ENCODE data around the gene INHBB. TPM values are rescaled to one million over a fixed set of nuclear protein-coding genes. Genes with fewer than 3 reads are reported as not detected.

Gene INHBB
- total RNA-seq, 1 experiment from 2014 or later = 0.27 TPM

DNA sequence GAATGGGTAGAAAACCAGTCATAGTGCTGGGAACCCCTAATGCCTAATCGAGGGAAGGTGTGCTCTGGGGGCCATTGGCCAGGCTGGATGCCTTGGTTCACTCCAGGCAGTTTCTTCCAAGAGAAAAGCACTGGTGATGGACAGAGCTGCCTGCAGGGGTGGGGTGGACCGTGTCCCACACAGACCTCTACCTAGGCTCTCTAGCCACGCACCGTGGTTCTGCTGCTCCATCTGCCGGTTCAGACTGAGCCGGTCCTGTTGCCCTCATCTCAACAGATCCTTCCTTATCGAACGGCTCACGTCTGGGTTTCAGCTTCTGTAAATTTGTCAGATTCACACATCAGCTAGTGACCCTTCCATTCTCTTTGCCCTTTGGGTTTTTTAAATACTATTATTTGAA lies 46.9 kb upstream of the INHBB start:
- Histone ChIP-seq H3K27me3 (ENCODE audit: insufficient read depth, low read length) (no peaks in the 10 kb centered on the region), H3K9ac (ENCODE audit: low read length) (no peak overlapping the region), H3K36me3 (ENCODE audit: control insufficient read depth in 1 of 2, insufficient read depth in 2 of 2, low read length in 2 of 2) (peaks cover 6 to 7% of the 10 kb centered on the region in 2 experiments; a peak in 2 of 4 replicates), H3K9me2 (ENCODE audit: insufficient read depth) (no peaks in the 10 kb centered on the region), H3K4me1 (ENCODE audit: control insufficient read depth in 1 of 2, insufficient read depth in 2 of 2, low read length in 2 of 2) (no peaks in the 10 kb centered on the region), H2AFZ (ENCODE audit: low read depth, low read length, poor library complexity, severe bottlenecking) (no peak overlapping the region), H3K4me3 (replicated peaks in 1 of 2; ENCODE audit: low read depth in 1 of 2, low read length in 2 of 2) (no peak overlapping the region), H3K4me2 (ENCODE audit: low read length) (no peak overlapping the region), H3K9me3 (ENCODE audit: control insufficient read depth in 1 of 2, insufficient read depth in 1 of 2, low read depth in 1 of 2, low read length in 2 of 2) (no peaks in the 10 kb centered on the region), H3K27ac (ENCODE audit: low read depth, low read length) (no peak overlapping the region), H4K20me1 (ENCODE audit: insufficient read depth) (no peaks in the 10 kb centered on the region), H3K79me2 (ENCODE audit: insufficient read depth, low read length) (no peaks in the 10 kb centered on the region)
- BruUV-seq (replicated peaks) = no TSS peak
- ATAC-seq (no peak), DNase-seq (ENCODE audit: low read depth, low spot score) (no peak)
- ChIA-PET POLR2A (no interaction called here), CTCF (interaction anchor here (3.3 kb wide), 1 partner anchor 14 kb away, joined by 10 read pairs; no protein-coding TSS in a partner anchor), RAD21 (ENCODE audit: low non-redundant PET in 1 of 2, low total read pairs in 2 of 2, uncharacterized antibody in 2 of 2, unreplicated experiment in 2 of 2) (no interaction called here)
- intact Hi-C loops (cut with micrococcal nuclease) = no loop called here
- no peak for TF ChIP-seq ZNF274 (IDR thresholded peaks at IDR 0.05; ENCODE audit: low read depth, low read length)
- TF ChIP-seq YY1 (IDR thresholded peaks at IDR 0.05; ENCODE audit: extremely low read depth, insufficient replicate concordance, low read depth, low read length) = no peak
- TF ChIP-seq, protein P1, sequence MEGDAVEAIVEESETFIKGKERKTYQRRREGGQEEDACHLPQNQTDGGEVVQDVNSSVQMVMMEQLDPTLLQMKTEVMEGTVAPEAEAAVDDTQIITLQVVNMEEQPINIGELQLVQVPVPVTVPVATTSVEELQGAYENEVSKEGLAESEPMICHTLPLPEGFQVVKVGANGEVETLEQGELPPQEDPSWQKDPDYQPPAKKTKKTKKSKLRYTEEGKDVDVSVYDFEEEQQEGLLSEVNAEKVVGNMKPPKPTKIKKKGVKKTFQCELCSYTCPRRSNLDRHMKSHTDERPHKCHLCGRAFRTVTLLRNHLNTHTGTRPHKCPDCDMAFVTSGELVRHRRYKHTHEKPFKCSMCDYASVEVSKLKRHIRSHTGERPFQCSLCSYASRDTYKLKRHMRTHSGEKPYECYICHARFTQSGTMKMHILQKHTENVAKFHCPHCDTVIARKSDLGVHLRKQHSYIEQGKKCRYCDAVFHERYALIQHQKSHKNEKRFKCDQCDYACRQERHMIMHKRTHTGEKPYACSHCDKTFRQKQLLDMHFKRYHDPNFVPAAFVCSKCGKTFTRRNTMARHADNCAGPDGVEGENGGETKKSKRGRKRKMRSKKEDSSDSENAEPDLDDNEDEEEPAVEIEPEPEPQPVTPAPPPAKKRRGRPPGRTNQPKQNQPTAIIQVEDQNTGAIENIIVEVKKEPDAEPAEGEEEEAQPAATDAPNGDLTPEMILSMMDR (IDR thresholded peaks at IDR 0.05 in 2 of 3, conservative IDR thresholded peaks at IDR 0.05 in 1 of 3; ENCODE audit: borderline replicate concordance in 1 of 3, insufficient read depth in 1 of 3, low read depth in 2 of 3, low read length in 2 of 3) = no peak
- TF ChIP-seq, protein P2, sequence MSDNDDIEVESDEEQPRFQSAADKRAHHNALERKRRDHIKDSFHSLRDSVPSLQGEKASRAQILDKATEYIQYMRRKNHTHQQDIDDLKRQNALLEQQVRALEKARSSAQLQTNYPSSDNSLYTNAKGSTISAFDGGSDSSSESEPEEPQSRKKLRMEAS (IDR thresholded peaks at IDR 0.05) = no peak

DNA sequence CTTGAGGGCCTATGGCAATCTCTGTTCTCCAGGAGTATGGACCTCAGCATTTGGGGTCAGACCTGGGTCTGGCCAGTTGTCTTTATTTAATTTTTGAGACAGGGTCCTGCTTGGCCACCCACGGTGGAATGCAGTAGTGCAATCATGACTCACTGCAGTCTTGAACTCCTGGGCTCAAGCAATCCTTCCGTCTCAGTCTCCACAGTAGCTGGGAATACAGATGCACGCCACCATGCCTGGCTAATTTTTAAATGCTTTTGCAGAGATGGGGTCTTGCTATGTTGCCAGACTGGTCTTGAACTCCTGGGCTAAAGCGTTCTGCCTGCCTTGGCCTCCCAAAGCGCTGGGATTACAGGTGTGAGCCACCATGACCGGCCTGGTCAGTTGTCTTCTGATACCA lies 46.4 kb upstream of the INHBB start:
- H3K9ac ChIP-seq (ENCODE audit: low read length) = no peak overlapping the region
- H3K9me2 ChIP-seq (ENCODE audit: insufficient read depth) = no peaks in the 10 kb centered on the region
- intact Hi-C loops (cut with micrococcal nuclease) = no loop called here
- DNase-seq (ENCODE audit: low read depth, low spot score) (no peak), ATAC-seq (no peak; the same call in 1 of the 2 replicates)
- H3K27ac ChIP-seq (ENCODE audit: low read depth, low read length) = no peak overlapping the region
- no peak for TF ChIP-seq CEBPB (IDR thresholded peaks at IDR 0.05; ENCODE audit: low read depth)
- TF ChIP-seq ZNF274 (IDR thresholded peaks at IDR 0.05; ENCODE audit: low read depth, low read length) = no peak
- TF ChIP-seq, protein P2 (IDR thresholded peaks at IDR 0.05) = no peak
- no peaks in the 10 kb centered on the region for H3K79me2 ChIP-seq (ENCODE audit: insufficient read depth, low read length)
- ChIA-PET CTCF (interaction anchor here (3.3 kb wide), 1 partner anchor 13 kb away, joined by 10 read pairs; no protein-coding TSS in a partner anchor), POLR2A (no interaction called here), RAD21 (ENCODE audit: low non-redundant PET in 1 of 2, low total read pairs in 2 of 2, uncharacterized antibody in 2 of 2, unreplicated experiment in 2 of 2) (no interaction called here)
- H3K4me3 ChIP-seq (replicated peaks in 1 of 2; ENCODE audit: low read depth in 1 of 2, low read length in 2 of 2) = no peak overlapping the region
- H4K20me1 ChIP-seq (ENCODE audit: insufficient read depth) = no peaks in the 10 kb centered on the region
- no TSS peak for BruUV-seq (replicated peaks)
- no peaks in the 10 kb centered on the region for H3K9me3 ChIP-seq (ENCODE audit: control insufficient read depth in 1 of 2, insufficient read depth in 1 of 2, low read depth in 1 of 2, low read length in 2 of 2)
- H3K4me2 ChIP-seq (ENCODE audit: low read length) = no peak overlapping the region
- no peak overlapping the region for H2AFZ ChIP-seq (ENCODE audit: low read depth, low read length, poor library complexity, severe bottlenecking)
- H3K36me3 ChIP-seq (ENCODE audit: control insufficient read depth in 1 of 2, insufficient read depth in 2 of 2, low read length in 2 of 2) = peaks cover 4 to 7% of the 10 kb centered on the region in 2 experiments; a peak in 2 of 4 replicates
- no peaks in the 10 kb centered on the region for H3K27me3 ChIP-seq (ENCODE audit: insufficient read depth, low read length)
- no peaks in the 10 kb centered on the region for H3K4me1 ChIP-seq (ENCODE audit: control insufficient read depth in 1 of 2, insufficient read depth in 2 of 2, low read length in 2 of 2)

All from HCT116 (cell line).